ENCODE measurements around the gene TNRC18. TPM values are rescaled to one million over a fixed set of nuclear protein-coding genes. Genes with fewer than 3 reads are reported as not detected.
"Not testable (repeated sequence)": the region's sequence is repeated elsewhere in the genome, so short reads cannot be mapped to it uniquely, and the experiment has no call there.

Gene TNRC18, protein sequence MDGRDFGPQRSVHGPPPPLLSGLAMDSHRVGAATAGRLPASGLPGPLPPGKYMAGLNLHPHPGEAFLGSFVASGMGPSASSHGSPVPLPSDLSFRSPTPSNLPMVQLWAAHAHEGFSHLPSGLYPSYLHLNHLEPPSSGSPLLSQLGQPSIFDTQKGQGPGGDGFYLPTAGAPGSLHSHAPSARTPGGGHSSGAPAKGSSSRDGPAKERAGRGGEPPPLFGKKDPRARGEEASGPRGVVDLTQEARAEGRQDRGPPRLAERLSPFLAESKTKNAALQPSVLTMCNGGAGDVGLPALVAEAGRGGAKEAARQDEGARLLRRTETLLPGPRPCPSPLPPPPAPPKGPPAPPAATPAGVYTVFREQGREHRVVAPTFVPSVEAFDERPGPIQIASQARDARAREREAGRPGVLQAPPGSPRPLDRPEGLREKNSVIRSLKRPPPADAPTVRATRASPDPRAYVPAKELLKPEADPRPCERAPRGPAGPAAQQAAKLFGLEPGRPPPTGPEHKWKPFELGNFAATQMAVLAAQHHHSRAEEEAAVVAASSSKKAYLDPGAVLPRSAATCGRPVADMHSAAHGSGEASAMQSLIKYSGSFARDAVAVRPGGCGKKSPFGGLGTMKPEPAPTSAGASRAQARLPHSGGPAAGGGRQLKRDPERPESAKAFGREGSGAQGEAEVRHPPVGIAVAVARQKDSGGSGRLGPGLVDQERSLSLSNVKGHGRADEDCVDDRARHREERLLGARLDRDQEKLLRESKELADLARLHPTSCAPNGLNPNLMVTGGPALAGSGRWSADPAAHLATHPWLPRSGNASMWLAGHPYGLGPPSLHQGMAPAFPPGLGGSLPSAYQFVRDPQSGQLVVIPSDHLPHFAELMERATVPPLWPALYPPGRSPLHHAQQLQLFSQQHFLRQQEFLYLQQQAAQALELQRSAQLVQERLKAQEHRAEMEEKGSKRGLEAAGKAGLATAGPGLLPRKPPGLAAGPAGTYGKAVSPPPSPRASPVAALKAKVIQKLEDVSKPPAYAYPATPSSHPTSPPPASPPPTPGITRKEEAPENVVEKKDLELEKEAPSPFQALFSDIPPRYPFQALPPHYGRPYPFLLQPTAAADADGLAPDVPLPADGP (N-terminal part only)
- 104 TPM for total RNA-seq
- long read RNA-seq, partial matches to known transcripts = 103 of 130 reads
- long read RNA-seq, other reads (novel, unspliced or antisense) = 26 of 130 reads

DNA sequence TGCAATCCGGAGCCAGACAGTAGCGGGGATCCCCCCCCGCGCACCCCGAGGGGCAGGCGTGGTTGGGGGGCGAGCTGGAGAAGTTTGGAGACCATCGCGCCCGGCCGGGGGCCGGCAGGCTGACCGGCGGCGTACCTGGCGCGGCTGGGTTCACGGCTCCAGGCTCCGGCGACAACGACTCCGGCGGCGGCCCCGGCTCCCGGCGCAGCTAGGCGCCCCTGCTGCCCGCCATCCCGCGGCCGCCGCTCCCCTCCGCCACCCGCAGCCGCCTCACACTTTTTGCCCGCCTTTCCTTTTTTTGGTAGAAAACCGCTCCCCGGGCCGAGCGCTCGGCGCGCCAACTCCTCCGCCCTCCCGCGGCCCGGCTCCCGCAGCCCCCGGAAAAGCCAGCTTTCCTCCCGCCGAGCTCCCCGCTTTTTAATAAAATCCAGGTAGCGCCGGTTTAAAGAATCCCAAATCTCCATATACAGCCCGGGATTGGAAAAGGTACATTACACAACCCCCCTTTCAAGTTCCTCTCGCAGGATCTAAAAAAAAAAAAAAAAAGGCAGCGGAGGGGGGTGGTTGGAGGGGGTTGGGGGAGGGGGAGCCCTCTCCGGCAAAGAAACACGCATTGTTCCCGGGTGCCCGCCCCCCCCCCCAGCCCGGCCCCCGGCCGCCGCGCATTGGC, at the start of gene TNRC18:
Gene TNRC18 (minus strand): TSS at position 529 of the 670 bp plus-strand sequence. CDS start 2,588 bp downstream, outside the sequence.
- TF ChIP-seq, protein P1, sequence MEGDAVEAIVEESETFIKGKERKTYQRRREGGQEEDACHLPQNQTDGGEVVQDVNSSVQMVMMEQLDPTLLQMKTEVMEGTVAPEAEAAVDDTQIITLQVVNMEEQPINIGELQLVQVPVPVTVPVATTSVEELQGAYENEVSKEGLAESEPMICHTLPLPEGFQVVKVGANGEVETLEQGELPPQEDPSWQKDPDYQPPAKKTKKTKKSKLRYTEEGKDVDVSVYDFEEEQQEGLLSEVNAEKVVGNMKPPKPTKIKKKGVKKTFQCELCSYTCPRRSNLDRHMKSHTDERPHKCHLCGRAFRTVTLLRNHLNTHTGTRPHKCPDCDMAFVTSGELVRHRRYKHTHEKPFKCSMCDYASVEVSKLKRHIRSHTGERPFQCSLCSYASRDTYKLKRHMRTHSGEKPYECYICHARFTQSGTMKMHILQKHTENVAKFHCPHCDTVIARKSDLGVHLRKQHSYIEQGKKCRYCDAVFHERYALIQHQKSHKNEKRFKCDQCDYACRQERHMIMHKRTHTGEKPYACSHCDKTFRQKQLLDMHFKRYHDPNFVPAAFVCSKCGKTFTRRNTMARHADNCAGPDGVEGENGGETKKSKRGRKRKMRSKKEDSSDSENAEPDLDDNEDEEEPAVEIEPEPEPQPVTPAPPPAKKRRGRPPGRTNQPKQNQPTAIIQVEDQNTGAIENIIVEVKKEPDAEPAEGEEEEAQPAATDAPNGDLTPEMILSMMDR (IDR thresholded peaks at IDR 0.05) = no peak
- peak in 1 of 2 donors; percentile 38 for ATAC-seq
- Histone ChIP-seq H3K27me3 (ENCODE audit: low read depth) (no peaks in the 10 kb centered on the region), H3K36me3 (no peaks in the 10 kb centered on the region), H3K4me3 (peak within 1 kb of the TSS; percentile 96), H3K9me3 (no peaks in the 10 kb centered on the region), H3K4me1 (peaks cover 20% of the 10 kb centered on the region), H3K27ac (peak within 1 kb of the TSS; percentile 99)
- intact Hi-C loops (cut with DNase I) = no loop called here
- DNase-seq = peak; percentile 62

DNA sequence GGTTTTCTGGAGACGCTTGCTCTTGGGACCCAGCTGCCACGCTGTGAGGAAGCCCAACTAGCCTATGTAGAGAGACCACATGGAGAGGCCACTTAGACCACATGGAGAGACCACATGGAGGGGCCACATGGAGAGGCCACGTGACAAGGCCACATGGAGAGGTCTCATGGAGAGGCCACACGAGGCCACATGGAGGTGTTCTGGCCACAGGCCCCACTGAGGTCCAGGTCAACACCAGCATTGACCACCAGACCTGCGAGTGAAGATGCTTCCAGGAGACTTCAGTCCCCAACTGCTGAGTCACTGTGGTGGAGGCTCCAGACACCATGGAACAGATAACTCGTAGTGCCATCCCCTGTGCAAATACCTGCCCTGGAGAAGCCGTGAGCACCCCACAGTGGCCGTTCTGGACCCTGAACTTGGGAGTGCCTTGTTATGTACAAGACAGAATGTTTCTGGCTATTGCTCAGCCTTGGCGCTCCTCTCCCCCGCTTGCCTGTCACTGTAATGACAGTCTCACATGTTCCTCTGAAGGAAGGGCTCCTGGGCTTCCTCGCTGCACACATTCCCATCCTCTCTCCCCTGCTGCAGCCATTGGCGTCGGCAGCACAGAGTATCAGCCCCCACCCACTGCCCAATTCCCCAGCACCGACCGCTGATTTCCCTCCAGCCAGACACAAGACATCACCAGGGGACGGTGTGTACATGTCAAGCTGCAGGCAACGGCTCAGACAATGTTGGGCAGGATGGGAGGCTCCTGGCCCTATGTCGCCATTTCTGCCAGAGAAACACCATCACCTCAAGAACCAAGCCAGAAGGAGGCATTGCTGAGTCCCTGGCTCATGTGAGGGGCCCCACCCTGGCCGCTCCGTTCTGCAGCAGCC, 49.0 kb upstream of the TNRC18 start:
- TF ChIP-seq, protein P1 (IDR thresholded peaks at IDR 0.05) = no peak
- Histone ChIP-seq H3K27me3 (ENCODE audit: low read depth) (no peaks in the 10 kb centered on the region), H3K27ac (no peak overlapping the region), H3K4me3 (no peak overlapping the region), H3K9me3 (no peaks in the 10 kb centered on the region), H3K36me3 (no peaks in the 10 kb centered on the region), H3K4me1 (peaks cover 2% of the 10 kb centered on the region)
- intact Hi-C loops (cut with DNase I) = no loop called here
- DNase-seq (no peak), ATAC-seq (no peak)

DNA sequence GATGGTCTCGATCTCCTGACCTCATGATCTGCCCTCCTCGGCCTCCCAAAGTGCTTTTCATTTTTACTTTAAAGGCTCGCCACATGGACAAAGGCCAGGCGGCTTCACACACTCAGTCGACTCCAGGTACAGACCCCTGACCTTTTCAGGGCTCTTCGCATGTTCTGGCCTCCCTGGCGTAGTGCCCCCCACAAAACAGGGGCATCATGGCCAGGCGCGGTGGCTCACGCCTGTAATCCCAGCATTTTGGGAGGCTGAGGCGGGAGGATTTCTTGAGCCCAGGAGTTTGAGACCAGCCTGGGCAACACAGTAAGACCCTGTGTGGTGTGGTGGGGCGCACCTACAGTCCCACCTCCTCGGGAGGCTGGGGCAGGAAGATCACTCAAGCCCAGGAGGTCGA, 48.0 kb upstream of the TNRC18 start:
- ATAC-seq; H3K4me1 ChIP-seq; H3K36me3 ChIP-seq; H3K9me3 ChIP-seq; H3K27me3 ChIP-seq (ENCODE audit: low read depth); H3K27ac ChIP-seq; intact Hi-C loops (cut with DNase I); H3K4me3 ChIP-seq; DNase-seq: not testable (repeated sequence)

DNA sequence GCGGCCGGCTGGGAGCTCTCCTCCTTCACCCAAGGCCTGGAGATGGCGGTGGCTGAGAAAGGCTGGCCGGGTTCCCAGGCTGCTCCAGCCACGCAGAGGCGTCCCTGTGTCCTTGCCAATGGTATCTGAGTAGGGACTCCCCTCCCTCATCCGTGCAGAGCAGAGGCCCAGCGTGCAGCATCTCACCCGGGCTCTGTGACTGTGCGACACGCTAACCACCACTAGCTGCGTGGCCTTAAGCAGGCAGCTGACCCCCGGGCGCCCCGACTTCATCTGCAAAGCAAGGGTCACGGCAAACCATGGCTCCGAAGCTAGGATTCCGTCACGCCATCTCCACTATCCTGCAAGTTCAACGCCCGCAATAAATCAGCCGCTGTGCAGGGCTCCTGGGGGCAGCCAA, 47.2 kb upstream of the TNRC18 start:
- TF ChIP-seq, protein P1 (IDR thresholded peaks at IDR 0.05) = no peak
- peak; percentile 28 to 57 for ATAC-seq
- intact Hi-C loops (cut with DNase I) = no loop called here

DNA sequence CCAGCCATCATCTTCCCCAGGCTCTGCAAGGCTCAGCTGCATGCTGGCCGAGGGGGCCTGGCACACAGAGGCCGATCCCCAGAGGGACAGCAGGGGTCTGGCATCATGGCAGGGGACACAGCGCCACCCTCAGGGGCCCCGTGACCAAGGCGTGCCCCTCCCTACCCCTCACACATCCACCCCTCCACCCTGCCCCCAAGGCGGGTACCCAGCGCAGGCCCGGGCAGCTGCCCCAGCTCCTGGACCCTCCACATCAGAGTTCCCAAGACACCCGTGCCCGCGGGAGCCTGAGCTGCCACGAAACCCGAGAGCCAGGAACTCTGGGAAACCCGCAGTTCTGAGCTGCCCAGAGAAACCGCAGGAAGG, 46.5 kb upstream of the TNRC18 start:
- Histone ChIP-seq H3K36me3 (no peaks in the 10 kb centered on the region), H3K4me1 (no peaks in the 10 kb centered on the region), H3K27ac (no peak overlapping the region), H3K4me3 (no peak overlapping the region), H3K27me3 (ENCODE audit: low read depth) (no peaks in the 10 kb centered on the region), H3K9me3 (no peaks in the 10 kb centered on the region)
- DNase-seq (no peak), ATAC-seq (peak in 1 of 2 donors; percentile 50)
- TF ChIP-seq, protein P1 (IDR thresholded peaks at IDR 0.05) = no peak
- intact Hi-C loops (cut with DNase I) = no loop called here

More for the DNA sequence above, 47.2 kb upstream of the TNRC18 start:
- Histone ChIP-seq H3K4me1 (no peaks in the 10 kb centered on the region), H3K4me3 (no peak overlapping the region), H3K27me3 (ENCODE audit: low read depth) (no peaks in the 10 kb centered on the region), H3K9me3 (no peaks in the 10 kb centered on the region), H3K27ac (no peak overlapping the region), H3K36me3 (no peaks in the 10 kb centered on the region)
- no peak for DNase-seq
